HT1080 (cell line): ENCODE data around the gene PMM2. TPM values are rescaled to one million over a fixed set of nuclear protein-coding genes. Genes with fewer than 3 reads are reported as not detected.
"Not testable (repeated sequence)": the region's sequence is repeated elsewhere in the genome, so short reads cannot be mapped to it uniquely, and the experiment has no call there.

Experiments
- DNase-seq: peaks from one replicate; pipeline ENCODE4 v3.0.0-alpha.2; 2015; ENCODE audit warnings: low read depth
- total RNA-seq: library from RNA; depleted of rRNA; stranded (reverse); fragments of >200 nt; shearing (Covaris generic); gene quantifications from 2 replicates; pipeline ENCODE4 v1.2.3, GENCODE V29; 2014

PMM2 gene
- total RNA-seq, 1 experiment from 2014 or later: 61.5 TPM

DNA sequence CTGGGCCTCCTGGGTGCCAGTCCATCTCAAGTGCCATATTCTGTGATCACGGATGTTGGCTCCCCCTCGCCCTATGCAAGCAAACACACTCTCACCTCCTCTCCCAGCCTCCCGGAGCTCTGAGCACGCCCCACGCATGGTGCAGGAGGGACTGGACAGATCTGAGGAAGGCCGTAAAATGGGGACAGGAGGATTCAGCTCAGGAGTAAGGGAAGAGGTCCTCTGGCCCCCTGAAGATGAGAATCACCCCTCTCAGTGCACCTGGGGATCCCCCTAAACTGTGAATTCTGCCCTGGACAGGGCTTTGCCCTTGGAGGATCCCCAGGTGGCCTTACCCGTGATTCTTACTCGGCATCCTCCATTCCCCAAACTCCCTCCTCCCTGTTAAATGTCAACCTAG is 15.8 kb upstream of the PMM2 start:
- DNase-seq: no peak

DNA sequence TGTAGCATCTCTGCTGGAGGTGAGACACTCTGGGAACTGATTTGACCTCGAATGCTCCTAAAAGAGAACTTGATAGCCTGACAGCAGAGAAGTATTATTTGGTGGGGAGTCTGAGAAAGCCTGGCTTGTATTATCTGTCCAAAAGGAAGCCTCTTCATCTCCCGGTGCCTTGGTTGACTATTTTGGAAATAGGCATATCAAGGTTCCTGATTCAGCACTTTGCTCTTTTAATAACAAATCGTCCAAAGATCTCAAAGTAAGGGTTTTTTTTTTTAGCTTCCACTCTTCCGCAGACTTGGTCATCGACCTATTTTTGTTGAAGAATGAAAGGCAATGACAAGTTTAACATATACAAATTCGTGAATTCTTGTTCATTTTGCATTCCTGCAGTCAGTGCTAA is 15.0 kb upstream of the PMM2 start:
- no peak for DNase-seq

DNA sequence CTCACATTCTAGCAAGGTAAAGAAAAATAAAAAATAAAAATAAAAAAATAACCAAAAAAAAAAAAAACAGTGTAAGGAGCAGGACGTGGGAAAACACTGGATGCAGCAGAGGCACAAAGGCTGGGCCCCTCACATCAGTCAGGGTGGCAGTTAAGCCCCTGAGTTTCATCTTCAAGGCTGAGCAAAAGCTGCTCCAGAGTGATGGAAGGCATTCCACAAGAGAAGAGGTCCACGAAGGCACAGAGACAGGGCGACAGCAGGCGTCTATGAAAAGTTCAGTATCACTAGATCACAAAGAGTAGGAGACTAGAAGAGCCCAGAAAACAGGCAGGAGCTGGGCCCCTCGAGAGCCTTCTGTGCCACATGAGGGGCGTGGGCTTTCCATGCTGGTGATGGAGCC is 12.2 kb upstream of the PMM2 start:
- no peak for DNase-seq

DNA sequence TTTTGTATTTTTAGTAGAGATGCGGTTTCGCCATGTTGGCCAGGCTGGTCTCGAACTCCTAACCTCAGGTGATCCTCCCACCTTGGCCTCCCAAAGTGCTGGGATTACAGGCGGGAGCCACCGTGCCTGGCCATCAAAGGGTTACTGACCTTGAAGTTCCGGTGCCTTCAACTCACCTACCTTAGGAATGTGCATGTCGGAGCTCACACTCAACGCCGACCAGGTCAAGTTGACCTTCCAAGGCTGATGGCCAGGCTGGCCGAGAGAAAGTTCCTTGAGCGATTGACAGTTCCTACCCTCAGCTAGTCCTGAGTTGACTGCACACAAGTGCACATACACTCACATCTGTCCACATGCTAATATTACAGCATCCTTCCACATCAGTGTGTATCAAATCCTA is 11.3 kb upstream of the PMM2 start:
- DNase-seq: not testable (repeated sequence)

DNA sequence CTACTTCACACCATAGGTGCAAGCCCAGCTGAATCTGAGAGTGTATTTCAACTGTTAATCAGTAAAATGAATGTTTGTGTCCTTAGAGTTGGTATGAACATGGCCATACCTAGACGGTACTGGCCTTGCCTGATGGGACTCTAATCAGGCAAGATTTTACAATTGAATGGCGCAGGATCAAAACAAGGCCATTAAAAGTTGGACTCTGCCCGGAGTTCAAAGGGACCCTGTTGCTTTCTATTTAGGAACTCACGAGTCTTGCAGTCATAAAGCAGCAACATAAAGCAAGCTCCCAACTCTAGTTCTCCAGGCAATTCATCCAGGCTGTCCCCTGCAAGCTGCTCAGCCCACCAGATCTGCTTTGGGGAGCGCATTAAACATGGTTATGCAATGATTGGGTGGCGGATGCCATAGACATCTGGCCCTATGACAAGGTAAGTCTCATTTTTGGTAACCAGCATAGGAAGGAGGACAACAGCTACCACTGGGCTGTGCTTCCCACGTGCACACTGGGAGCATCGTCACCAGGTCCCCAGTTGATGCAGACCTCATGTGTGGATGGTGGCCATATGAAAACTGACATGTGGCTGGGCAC is 9.0 kb upstream of the PMM2 start:
- DNase-seq: no peak

DNA sequence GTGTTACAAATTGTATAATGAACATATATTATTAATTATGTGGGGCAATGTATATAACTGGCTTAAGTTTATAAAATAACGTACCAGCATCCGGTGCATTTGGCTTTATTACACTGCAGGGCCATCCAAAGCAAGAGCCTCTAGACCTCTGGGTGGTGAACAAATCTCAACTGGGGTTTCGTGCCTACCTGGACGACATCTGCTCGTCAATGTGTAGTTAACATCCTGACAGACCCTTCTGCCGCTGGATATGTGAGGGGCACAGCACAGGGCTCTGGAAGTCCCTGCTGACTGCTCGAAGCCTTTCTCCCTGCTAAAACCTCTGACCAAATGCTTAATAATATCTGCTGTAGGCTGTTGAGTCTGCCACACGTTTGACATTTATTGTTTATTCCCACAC is 2.5 kb upstream of the PMM2 start:
- no peak for DNase-seq

DNA sequence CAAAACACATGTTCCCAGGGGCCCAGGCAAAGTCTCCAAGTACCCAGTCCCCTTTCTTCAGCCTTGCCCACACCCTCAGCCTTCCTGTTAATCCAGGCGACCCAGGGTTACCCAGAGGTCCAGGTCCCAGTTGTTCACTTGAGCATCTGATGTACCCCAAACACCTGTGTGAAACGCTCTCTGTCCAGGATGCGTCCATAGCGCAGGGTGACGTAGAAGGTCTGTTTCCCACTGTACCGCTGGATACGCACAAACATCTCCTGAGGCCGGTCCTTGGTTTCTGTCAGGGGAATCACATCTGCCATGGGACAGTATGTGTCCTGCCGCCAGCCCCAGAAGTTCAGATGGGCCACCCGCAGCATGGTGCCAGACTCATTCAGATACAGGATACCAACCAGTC is 1.8 kb upstream of the PMM2 start:
- no peak for DNase-seq

DNA sequence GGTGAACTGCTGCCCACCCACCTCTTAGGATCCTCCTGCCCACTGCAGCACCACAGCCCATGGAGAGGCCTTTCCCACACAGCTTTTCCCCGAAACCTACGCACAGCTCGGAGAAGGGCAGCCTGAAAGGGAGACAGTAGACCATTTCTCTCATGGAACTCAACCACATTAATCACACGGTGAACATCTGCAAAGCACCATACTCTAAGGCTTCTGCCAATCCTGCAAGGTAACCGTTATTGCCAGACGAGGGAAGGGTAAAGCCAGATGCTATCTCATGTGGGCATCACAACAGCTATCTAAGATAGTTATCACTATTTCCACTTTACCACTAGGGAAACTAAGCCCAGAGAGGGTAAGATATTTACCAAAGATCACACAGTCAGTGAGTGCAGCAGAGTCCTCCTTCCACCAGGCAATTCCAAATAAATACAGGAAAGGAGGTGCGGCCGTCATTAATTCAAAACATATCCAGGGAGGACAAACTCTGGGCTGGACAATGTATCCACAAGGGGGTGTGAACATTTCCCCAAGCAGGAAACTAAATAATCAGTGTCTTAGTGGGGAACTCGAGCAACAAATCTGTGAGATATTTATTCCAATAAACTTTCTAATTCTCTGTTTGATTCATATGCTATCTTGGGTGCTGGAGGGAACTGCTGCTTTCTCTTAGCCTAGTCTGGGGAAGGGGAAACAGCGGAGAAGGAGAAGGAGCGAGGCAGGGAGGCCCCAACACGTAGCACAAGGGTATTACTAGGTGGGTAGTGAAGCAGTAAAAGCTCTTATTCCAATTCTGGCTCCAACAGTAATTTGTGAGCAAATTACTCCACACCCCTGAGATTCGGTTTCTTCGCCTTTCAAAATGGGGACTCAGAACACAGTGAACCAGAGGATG is 923 bp upstream of the PMM2 start:
- DNase-seq: no peak

DNA sequence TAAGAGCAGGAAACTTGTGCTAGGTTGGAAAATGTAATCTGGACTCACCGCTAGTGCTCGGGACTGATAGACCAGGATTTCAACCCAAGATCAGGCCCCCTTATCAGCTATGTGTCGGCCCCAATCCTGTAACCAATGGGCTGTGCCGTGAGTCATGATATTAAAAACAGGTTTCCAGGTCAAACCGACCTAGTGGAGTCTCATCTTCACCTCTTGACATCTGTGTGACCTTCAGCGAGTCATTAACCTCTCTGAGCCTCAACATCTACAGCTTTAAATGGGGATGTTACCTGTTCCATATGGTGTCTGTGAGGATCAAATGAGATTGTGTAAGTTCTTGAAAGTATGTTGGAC is 512 bp downstream of the PMM2 start:
- no peak for DNase-seq

DNA sequence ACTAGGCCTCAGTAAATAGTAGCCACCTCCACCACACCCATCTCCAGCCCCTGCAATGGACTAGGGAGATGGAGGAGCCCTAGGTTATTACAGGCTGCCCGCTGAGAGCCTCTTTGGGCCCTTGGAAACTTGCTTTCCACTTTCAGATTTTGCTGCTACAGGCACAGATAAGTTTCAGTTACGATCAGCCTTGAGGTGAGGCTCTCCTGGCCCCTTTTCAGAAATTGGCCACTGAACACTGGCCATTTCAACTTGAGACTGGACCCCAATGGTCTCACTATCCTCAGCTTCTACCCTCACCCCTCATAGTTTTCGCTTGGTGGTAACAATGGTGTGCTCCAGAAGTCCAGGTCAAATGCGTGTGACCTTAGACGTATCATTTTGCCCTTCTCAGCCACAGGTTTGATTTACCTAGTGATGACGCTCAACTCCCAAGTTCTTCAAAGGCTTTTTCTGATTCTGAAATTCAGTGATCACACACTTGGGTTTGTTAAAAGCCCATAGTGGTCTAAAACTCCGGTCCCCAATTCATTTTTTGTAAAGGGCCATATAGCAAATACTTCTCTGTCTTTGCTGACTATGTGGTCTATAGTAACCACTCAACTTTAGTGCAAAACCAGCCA is 1.0 kb downstream of the PMM2 start:
- DNase-seq: no peak

DNA sequence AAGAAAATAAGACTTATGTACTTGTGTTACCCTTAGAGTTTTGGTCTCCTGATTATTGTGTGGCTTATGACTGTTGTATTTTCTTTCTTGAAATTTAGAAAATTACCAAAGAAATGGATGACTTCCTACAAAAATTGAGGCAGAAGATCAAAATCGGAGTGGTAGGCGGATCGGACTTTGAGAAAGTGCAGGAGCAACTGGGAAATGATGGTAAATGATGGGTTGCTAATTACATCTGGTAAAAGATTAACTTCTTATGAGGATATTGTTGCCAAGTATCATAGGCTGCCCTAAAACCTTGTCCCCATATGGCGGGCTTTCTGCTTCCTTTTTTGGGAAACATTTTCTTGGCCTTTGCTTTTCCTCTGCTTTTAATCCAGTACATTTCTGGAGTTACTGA is 4.1 kb downstream of the PMM2 start:
- no peak for DNase-seq

DNA sequence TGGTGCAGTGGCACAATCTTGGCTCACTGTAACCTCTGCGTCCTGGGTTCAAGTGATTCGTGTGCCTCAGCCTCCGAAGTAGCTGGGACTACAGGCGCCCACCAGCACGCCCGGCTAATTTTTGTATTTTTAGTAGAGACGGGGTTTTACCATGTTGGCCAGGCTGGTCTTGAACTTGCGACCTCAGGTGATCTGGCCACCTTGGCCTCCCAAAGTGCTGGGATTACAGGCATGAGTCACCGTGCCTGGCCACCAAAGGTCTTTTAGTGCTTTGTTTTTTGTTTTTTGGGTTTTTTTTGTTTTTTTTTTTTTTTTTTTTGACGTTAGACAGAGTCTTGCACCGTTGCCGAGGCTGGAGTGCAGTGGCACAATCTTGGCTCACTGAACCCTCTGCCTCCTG is 6.1 kb downstream of the PMM2 start:
- DNase-seq: not testable (repeated sequence)

DNA sequence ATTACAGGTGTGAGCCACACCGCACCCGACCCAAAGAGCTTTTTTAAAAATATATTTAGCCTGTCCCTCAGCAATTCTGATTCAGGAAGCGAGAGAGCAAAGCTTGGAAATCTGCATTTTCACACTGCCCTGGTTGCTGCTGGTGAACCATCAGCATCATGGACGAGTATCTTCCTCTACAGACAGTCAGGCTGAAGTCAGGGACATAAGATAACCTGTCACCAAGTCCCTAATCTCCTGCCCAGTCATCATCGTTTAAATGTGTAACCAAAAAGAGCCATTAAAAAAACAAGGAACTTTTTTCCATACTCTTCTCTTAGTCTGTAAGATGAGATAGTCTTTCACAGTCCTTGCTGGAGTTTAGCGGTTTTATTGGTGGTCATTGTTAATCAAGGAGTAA is 6.7 kb downstream of the PMM2 start:
- no peak for DNase-seq

DNA sequence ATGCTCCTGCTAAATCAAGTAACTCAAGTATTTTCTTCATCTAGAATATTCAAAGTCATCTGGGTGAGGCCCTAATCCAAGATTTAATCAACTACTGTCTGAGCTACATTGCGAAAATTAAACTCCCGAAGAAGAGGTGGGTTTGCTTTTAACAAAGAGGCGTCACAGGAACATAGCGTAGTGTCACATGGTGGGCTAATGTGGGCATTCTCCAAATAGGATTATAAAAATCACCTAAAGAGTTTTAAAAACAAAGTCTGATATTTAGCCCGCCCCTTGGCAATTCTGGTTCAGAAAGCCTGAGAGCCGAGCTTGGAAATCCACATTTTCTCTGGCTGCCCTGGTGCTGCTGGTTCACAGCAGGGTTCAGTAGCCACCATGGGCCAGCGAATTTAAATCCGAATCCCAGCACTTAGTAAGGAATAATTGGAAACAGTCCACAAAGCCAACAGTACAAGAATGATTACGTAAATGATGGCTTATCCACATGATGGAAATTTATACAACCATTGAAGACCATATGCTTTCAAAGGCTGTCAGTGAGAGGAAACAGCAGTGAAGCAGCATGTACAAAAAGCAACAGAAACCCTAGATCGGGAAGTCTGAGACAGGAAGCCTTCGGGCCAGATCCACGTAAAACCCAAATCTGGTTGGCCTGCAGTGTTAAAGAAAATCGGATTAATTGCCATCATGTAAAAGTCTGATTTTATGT is 8.8 kb downstream of the PMM2 start:
- DNase-seq: no peak

DNA sequence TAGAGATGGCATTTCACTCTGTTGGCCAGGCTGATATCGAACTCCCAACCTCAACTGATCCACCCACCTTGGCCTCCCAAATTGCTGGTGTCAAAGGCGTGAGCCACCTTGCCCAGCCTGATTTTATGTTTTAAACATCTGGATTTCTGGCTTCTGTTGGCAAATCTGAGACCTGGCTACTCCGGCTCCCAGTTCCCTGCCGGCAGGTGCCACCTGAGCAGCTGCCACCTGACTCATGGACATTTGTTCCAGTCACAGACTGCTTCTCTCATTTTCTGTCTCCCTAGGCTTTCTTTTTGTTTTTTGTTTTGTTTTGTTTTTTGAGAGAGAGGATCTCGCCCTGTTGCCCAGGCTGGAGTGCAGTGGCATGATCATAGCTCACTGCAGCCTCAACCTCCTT is 9.6 kb downstream of the PMM2 start:
- DNase-seq: no peak

DNA sequence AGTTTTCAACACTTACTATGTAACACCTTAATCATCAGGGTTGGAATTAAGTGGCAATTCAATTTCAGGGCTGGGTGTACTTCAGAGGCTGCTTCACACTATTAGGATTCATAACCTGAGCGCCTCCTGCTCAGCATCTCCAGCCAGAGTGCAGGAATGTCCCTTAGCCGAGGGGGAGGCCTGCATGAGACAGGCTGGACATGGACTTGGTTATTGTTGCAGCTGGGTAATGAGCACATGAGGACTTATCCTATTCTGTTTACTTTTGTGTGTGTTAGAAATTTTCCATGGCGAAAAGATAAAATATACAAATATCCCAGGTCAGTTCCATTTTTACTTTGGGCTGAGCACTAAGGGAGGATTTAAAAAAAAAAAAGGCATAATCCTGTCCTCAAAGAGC is 10.4 kb downstream of the PMM2 start:
- no peak for DNase-seq

DNA sequence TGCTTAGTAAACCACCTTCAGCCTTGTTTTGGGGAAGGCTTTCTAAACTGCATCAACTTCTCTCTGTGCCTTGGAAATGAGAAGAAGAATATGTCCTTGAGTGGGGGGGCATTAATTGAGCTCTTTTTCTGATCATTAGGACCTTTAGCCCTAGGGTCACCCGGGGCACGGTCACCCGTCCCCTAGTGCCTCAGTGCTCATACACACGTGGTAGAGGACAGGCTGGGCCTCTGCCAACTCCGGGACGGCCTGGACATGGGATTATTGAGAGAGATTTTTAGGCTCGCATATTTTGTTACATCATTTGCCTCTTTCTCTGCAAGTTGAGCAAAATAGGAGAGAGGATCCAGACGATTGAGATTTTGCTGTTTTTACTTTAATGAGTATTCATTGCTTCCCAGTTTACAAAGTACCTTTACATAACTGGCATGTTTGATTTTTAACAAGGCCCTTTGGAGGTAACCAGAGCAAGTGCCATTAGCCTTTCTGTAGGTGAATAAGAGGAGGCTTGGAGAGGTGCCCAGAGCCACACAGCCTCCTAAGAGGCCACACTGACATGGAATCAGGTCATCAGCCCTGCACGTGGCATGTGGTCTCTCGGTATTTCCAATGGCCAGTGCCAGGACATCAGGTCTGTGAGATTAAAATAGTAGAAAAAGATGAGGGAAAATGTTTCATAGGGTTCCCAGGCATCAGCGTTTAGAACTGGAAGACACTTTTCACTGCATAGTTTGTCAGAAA is 11.1 kb downstream of the PMM2 start:
- no peak for DNase-seq

DNA sequence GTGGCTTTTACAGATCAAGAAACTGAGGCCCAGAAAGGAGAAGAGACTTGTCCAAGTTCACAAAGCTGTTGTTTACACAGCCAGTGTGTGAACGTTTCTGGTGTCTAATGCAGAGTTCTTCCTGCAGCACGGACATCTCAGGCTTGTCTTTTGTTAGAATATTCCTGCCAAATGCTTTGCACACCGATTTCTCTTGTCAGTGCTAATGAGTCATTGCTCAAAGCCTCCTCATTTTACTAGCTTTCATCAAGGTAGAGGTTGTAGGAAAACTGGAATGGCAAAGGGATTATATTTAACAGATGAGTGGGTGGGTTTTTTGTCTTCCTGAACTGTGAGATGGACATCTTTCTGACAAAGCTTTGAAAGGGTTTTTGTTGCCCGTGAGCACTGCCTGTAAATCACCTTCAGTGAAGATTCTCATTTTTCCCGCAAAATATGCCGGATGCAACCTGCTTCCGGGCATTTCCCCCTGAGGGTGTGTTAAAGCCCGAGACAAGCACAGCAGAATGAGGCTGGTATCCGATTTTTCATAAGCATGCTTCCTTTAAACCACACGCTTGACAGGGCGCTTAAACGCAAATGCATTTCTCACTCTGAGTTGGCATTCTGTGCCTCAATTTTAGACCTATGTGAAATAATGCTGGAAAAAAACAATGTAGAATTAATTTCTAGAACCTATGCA is 14.7 kb downstream of the PMM2 start:
- DNase-seq: no peak

DNA sequence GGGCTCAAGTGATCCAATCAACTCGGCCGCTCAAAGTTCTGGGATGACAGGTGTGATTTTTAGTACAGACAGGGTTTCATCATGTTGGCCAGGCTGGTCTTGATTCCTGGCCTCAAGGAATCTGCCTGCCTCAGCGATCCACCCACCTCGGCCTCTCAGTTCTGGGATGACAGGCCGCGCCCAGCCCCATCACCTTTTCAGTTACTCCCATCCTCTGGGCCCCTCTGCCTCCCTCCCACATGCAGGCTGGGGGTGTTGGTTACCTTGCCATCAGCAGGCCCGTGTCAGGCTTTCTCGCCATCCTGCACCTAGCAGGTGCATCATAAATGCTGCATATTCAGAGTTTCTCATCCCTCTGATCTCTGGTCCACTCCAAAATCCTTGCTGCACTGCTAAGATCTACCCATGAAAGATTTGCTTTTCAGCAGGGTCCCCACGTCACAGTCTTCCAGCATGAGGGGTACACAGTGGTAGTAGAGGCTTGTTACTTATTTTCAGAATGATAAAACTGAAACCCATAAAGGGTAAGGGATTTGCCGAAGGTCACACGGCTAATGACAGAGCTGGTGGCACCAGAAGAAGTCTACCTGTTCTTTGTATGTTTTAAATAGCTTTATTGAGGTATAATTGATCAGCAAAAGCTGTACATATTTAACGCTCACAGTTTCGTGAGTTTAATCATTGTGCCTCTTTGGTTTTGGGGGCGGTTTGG is 16.6 kb downstream of the PMM2 start:
- no peak for DNase-seq

DNA sequence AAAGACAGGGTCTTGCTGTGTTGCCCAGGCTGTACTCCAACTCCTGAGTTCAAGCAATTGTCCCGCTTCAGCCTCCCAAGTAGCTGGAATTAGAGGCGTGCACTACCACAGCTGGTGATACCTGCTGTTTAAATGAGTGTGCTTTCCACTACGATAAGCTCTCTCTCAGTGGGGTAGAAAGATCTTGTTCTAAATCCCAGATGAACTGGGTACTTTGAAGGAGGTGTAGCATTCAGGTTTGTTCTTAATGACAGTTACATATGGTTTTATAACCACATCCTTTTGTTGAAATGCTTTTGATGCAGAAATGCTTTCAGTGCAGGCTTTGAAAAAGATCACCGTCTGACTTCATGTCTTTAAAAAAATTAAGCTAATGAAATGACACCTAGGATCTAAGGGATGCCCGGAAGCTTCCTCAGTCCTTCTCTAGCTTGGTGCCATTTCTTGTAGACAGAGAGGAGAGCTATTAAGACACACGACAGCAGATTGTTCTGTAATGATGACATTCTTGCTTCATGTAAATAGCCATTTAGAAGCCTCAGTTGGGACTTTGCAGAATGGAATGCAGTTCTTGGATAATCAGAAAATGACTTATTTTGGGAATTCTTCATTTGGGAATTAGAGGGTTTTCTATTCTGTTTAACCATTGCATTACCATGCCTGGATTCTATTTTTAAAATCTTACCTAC is 19.5 kb downstream of the PMM2 start:
- no peak for DNase-seq
